NCI-H526 treated with DMSO at 0.1 percent for 48 hours (cell line): ENCODE results near the gene FUT2.
"Not testable (repeated sequence)": the region's sequence is repeated elsewhere in the genome, so short reads cannot be mapped to it uniquely, and the experiment has no call there.

ENCODE experiments used
- DNase-seq: peaks from one replicate; lab custom pipeline; 2025; lab: John Stamatoyannopoulos, UW

FUT2 gene

GRCh38 chr19:48702701-48703100 is 6.9 kb downstream of the FUT2 start:
- no peak for DNase-seq

DNA sequence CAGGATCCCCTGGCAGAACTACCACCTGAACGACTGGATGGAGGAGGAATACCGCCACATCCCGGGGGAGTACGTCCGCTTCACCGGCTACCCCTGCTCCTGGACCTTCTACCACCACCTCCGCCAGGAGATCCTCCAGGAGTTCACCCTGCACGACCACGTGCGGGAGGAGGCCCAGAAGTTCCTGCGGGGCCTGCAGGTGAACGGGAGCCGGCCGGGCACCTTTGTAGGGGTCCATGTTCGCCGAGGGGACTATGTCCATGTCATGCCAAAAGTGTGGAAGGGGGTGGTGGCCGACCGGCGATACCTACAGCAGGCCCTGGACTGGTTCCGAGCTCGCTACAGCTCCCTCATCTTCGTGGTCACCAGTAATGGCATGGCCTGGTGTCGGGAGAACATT is 7.5 kb downstream of the FUT2 start:
- DNase-seq = no peak

GRCh38 chr19:48705431-48705830 is 9.7 kb downstream of the FUT2 start:
- no peak for DNase-seq

- no peak for DNase-seq
Measured at GRCh38 chr19:48708471-48708870, 12.7 kb downstream of the FUT2 start.

GRCh38 chr19:48711106-48711662 is 15.4 kb downstream of the FUT2 start:
- no peak for DNase-seq

DNA sequence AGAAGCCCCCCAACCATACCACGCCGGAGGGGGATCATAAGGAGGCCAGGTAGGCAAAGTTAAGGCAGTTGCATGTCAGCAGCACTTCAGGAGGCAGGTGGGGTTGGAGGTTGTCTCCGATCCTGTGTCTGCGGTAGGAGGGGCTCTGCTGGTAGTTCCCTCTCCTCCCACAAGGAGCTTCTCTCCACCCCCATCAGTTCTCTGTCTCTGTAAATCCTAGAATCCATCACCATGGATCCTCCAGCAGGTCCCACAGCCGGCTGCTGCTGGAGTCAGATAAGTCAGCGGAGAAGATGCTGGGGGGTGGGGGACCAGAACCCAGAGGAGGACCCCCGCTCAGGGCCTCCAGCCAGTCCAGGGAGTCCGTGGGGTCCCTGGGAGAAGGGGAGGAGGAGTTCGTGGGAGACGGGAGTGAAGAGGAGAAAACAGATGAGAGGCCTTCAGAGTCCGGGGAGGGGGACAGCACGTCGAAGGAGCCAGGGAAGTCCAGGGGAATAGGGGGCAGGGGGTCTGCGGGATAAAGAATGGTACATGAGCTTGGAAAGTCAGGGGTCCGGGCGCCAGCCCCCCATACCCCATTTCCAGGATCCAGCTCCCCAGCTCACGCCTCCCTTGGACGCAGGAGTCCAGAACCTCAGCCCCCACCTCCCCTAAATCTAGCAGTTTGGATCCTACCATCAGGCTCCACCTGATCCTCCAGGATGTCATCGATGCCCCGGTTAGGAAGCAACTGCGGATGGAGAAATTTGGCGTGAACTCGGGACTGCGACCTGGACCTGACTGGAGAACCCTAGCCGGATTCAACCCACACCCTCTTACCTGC is 17.5 kb downstream of the FUT2 start:
- no peak for DNase-seq

GRCh38 chr19:48713864-48714755 is 18.3 kb downstream of the FUT2 start:
- DNase-seq = peak; percentile 98

- peak; percentile 37 for DNase-seq
Measured at GRCh38 chr19:48714759-48715675, 19.2 kb downstream of the FUT2 start.

GRCh38 chr19:48715681-48716171 is 20.0 kb downstream of the FUT2 start:
- peak; percentile 16 for DNase-seq

DNA sequence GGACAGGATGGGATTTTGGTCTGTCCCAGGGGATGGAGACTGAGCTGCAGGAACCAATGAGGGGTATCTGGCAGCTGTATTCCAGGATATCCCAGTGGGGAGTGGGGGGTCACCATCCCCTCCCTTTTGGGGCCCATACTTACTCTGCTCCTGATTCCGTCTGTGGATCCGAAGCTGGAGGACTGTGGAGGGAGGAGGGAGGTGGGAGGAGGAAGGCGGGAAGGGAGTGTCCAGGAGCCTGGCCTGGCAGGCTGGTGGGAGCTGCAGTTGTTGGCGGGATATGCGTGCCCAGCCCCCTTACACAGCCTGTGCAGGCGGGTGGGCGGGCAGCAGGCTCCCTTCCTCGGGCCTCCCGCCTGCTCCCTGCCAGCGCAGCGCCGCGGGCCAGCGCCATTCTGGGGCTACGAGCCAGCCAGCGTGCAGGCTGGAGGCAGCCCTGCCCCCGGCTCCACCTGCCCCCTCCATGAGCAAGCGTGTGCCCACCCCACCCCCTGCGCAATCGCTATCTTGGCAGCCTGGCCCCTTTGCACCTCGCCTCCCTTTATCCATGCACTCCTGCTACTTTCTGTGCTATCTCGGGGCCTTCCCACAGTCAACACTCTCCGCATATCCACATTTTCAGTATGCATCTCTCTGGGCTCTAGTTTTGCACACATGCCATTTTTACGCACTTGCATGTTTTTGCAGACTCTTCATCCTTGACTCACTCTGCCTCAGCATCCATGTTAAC is 21.0 kb downstream of the FUT2 start:
- DNase-seq = peak; percentile 13

DNA sequence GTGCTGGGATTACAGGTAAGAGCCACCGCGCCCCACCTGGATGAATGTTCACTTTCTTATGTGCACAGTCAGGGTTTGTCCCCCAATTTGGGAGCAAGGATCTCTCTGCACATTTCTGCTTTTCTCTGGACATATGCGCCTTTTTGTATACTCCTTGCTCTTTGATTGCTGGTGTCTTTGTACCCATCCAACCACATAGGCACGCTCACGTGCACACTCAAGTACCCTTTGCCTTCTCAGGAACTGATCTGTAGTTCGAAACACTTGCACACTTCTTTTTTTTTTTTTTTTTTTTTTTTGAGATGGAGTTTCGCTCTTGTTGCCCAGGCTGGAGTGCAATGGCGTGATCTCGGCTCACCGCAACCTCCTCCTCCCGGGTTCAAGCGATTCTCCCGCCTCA is 22.3 kb downstream of the FUT2 start:
- DNase-seq = not testable (repeated sequence)

- DNase-seq = no peak
Measured at GRCh38 chr19:48718711-48719231, 23.0 kb downstream of the FUT2 start.

DNA sequence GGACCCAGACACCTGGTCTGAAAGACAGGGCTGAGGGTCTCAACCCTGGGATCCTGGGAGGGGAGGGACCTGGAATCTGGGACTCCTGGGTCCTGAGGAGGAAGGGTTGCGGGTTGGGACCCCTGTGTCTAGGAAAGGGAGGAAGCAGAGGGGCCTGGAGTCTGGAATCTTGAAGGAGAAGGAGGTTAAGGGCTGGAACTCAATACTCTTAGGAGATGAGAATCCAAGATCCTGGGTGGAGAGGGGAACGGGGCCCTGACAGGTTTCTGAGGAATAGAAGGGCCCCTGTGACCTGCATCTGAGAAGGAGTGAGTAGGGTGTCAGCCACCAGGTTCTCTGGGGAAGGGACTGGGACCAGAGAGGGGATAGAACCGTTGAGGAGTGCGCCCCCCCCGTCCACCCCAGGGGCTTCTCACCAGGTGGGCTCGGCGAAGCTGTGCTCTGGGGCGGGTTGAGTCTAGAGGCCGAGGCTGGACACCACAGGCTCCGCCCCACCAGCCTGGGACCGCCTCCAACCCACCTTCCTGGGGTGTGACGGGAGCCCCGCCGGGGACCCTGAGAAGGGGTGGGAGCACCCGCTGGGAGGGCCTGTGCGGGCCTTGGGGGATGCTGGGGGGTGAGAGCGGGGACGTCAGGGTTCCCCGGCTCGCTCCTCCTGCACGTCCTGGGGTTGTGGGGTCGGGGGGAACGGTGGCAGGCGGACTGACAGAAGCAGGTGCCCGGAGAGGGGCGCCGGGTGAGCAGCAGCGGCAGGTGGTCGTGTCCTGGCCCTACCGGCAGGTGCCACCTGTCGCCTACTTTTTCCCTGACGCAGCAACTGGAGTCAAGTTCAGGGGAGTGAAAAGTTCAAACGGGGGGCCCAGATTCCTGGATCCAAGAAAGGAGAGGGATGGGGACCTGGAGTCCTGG is 23.7 kb downstream of the FUT2 start, which contains the start of gene MAMSTR:
Gene MAMSTR (minus strand): TSS at position 463 of the 909 bp plus-strand sequence. CDS start 694 bp downstream, outside the sequence.
- no peak for DNase-seq

DNA sequence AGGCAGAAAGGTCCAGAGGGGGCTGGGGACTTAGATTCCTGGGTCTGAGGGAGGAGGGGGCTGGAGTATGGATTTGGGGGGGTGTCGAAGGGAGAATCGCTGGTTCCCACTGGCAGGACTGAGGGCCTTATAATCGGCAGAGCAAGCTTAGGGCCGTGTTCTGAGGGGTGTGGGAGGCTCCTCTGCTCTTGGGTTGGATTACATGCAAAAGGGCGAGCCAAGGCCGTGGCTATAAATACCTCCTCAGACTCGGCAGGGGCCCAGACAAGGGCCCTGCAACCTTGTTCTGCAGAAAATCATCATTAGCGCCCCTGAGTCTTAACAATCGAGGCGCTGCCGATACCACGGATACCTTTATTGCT is 24.5 kb downstream of the FUT2 start:
- no peak for DNase-seq

GRCh38 chr19:48720613-48721296 is 25.0 kb downstream of the FUT2 start:
- peak; percentile 96 for DNase-seq

GRCh38 chr19:48722196-48722708 is 26.5 kb downstream of the FUT2 start:
- no peak for DNase-seq

- peak; percentile 12 for DNase-seq
Measured at GRCh38 chr19:48724796-48725753, 29.3 kb downstream of the FUT2 start.
